ENCODE results near the gene CUL4A. TPM values are rescaled to one million over a fixed set of nuclear protein-coding genes. Genes with fewer than 3 reads are reported as not detected.

The CUL4A gene
- total and polyA plus RNA-seq, 2 experiments from 2014 or later: 67.5 to 195 TPM

GRCh38 chr13:113192902-113193301 lies 16.5 kb upstream of the CUL4A start:
- Histone ChIP-seq H4K20me1 (replicated peaks; ENCODE audit: insufficient read depth) (peaks cover 23% of the 10 kb centered on the region), H3K4me2 (no peak overlapping the region), H3K27me3 (ENCODE audit: insufficient read depth) (no peaks in the 10 kb centered on the region), H3K9me2 (ENCODE audit: insufficient read depth) (no peaks in the 10 kb centered on the region), H3K4me3 (no peak overlapping the region), H2AFZ (no peak overlapping the region), H3K4me1 (ENCODE audit: insufficient read depth) (no peaks in the 10 kb centered on the region), H3K27ac (ENCODE audit: low read depth) (no peak overlapping the region), H3K79me2 (replicated peaks; ENCODE audit: insufficient read depth) (peaks cover 5% of the 10 kb centered on the region), H3K36me3 (ENCODE audit: insufficient read depth) (peaks cover 57% of the 10 kb centered on the region), H3F3A (replicated peaks; ENCODE audit: low read depth) (no peaks in the 10 kb centered on the region)
- peaks cover 88% of the 10 kb centered on the region for H3K36me3 Mint-ChIP-seq (ENCODE audit: low read depth)
- H3K4me3 Mint-ChIP-seq: no peak overlapping the region
- peaks cover 2% of the 10 kb centered on the region for H3K27me3 Mint-ChIP-seq (ENCODE audit: insufficient read depth, low read depth, poor library complexity)
- H3K4me1 Mint-ChIP-seq: no peaks in the 10 kb centered on the region
- DNase-seq (ENCODE audit: low spot score) (no peak), ATAC-seq (no peak)
- no peak overlapping the region for H3K27ac Mint-ChIP-seq
- TF ChIP-seq ETS1 (IDR thresholded peaks at IDR 0.05) (no peak), ZNF114 (CRISPR knock-in tag; IDR thresholded peaks at IDR 0.05) (no peak), POLR2AphosphoS5 (IDR thresholded peaks at IDR 0.05; ENCODE audit: low read depth) (no peak), CREB1 (CRISPR knock-in tag; IDR thresholded peaks at IDR 0.05; ENCODE audit: low read depth) (no peak), ZNF331 (CRISPR knock-in tag; IDR thresholded peaks at IDR 0.05; ENCODE audit: low read depth) (no peak), STAT1 (IDR thresholded peaks at IDR 0.05; ENCODE audit: unreplicated experiment) (no peak)
- TF ChIP-seq, protein P1, sequence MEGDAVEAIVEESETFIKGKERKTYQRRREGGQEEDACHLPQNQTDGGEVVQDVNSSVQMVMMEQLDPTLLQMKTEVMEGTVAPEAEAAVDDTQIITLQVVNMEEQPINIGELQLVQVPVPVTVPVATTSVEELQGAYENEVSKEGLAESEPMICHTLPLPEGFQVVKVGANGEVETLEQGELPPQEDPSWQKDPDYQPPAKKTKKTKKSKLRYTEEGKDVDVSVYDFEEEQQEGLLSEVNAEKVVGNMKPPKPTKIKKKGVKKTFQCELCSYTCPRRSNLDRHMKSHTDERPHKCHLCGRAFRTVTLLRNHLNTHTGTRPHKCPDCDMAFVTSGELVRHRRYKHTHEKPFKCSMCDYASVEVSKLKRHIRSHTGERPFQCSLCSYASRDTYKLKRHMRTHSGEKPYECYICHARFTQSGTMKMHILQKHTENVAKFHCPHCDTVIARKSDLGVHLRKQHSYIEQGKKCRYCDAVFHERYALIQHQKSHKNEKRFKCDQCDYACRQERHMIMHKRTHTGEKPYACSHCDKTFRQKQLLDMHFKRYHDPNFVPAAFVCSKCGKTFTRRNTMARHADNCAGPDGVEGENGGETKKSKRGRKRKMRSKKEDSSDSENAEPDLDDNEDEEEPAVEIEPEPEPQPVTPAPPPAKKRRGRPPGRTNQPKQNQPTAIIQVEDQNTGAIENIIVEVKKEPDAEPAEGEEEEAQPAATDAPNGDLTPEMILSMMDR (conservative IDR thresholded peaks at IDR 0.05; ENCODE audit: low read depth in 2 of 2): no peak
- TF ChIP-seq, protein P2, sequence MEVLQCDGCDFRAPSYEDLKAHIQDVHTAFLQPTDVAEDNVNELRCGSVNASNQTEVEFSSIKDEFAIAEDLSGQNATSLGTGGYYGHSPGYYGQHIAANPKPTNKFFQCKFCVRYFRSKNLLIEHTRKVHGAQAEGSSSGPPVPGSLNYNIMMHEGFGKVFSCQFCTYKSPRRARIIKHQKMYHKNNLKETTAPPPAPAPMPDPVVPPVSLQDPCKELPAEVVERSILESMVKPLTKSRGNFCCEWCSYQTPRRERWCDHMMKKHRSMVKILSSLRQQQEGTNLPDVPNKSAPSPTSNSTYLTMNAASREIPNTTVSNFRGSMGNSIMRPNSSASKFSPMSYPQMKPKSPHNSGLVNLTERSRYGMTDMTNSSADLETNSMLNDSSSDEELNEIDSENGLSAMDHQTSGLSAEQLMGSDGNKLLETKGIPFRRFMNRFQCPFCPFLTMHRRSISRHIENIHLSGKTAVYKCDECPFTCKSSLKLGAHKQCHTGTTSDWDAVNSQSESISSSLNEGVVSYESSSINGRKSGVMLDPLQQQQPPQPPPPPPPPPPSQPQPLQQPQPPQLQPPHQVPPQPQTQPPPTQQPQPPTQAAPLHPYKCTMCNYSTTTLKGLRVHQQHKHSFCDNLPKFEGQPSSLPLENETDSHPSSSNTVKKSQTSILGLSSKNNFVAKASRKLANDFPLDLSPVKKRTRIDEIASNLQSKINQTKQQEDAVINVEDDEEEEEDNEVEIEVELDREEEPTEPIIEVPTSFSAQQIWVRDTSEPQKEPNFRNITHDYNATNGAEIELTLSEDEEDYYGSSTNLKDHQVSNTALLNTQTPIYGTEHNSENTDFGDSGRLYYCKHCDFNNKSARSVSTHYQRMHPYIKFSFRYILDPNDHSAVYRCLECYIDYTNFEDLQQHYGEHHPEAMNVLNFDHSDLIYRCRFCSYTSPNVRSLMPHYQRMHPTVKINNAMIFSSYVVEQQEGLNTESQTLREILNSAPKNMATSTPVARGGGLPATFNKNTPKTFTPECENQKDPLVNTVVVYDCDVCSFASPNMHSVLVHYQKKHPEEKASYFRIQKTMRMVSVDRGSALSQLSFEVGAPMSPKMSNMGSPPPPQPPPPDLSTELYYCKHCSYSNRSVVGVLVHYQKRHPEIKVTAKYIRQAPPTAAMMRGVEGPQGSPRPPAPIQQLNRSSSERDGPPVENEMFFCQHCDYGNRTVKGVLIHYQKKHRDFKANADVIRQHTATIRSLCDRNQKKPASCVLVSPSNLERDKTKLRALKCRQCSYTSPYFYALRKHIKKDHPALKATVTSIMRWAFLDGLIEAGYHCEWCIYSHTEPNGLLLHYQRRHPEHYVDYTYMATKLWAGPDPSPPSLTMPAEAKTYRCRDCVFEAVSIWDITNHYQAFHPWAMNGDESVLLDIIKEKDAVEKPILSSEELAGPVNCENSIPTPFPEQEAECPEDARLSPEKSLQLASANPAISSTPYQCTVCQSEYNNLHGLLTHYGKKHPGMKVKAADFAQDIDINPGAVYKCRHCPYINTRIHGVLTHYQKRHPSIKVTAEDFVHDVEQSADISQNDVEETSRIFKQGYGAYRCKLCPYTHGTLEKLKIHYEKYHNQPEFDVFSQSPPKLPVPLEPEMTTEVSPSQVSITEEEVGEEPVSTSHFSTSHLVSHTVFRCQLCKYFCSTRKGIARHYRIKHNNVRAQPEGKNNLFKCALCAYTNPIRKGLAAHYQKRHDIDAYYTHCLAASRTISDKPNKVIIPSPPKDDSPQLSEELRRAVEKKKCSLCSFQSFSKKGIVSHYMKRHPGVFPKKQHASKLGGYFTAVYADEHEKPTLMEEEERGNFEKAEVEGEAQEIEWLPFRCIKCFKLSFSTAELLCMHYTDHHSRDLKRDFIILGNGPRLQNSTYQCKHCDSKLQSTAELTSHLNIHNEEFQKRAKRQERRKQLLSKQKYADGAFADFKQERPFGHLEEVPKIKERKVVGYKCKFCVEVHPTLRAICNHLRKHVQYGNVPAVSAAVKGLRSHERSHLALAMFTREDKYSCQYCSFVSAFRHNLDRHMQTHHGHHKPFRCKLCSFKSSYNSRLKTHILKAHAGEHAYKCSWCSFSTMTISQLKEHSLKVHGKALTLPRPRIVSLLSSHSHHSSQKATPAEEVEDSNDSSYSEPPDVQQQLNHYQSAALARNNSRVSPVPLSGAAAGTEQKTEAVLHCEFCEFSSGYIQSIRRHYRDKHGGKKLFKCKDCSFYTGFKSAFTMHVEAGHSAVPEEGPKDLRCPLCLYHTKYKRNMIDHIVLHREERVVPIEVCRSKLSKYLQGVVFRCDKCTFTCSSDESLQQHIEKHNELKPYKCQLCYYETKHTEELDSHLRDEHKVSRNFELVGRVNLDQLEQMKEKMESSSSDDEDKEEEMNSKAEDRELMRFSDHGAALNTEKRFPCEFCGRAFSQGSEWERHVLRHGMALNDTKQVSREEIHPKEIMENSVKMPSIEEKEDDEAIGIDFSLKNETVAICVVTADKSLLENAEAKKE (CRISPR knock-in tag; IDR thresholded peaks at IDR 0.05): no peak
- H3K9me3 Mint-ChIP-seq: no peaks in the 10 kb centered on the region; the same call in 2 of the 3 replicates
